ENCODE measurements around the gene KRT20. TPM values are rescaled to one million over a fixed set of nuclear protein-coding genes. Genes with fewer than 3 reads are reported as not detected.

KRT20 gene
- total RNA-seq, 2 donors from 2014 or later = 1.8 TPM; not detected in 1

- Histone ChIP-seq H3K27ac (no peak overlapping the region), H3K9me3 (no peaks in the 10 kb centered on the region), H3K4me1 (ENCODE audit: control insufficient read depth in 1 of 2, low read depth in 2 of 2) (no peaks in the 10 kb centered on the region), H3K36me3 (no peaks in the 10 kb centered on the region), H3K27me3 (replicated peaks; ENCODE audit: insufficient read depth) (no peaks in the 10 kb centered on the region), H3K4me3 (no peak overlapping the region)
- no peak for DNase-seq (ENCODE audit: low spot score)
- no peak for ATAC-seq (ENCODE audit: insufficient number of reproducible peaks, low FRiP score, low read depth)
- TF ChIP-seq CTCF (IDR thresholded peaks at IDR 0.05) = no peak
These were observed 15.8 kb upstream of the KRT20 start for GRCh38 chr17:40900809-40901356.

- no peak overlapping the region for H3K4me3 ChIP-seq
- no peak overlapping the region for H3K27ac ChIP-seq
- H3K4me1 ChIP-seq (ENCODE audit: control insufficient read depth in 1 of 2, low read depth in 2 of 2) = no peaks in the 10 kb centered on the region
- no peaks in the 10 kb centered on the region for H3K36me3 ChIP-seq
- no peaks in the 10 kb centered on the region for H3K9me3 ChIP-seq
- no peaks in the 10 kb centered on the region for H3K27me3 ChIP-seq (replicated peaks; ENCODE audit: insufficient read depth)
- TF ChIP-seq CTCF (IDR thresholded peaks at IDR 0.05) = no peak
- no peak for DNase-seq (ENCODE audit: low spot score)
- ATAC-seq (ENCODE audit: insufficient number of reproducible peaks, low FRiP score, low read depth) = no peak
These were observed 11.9 kb upstream of the KRT20 start for GRCh38 chr17:40896916-40897455.

GRCh38 chr17:40895106-40895730 is 10.2 kb upstream of the KRT20 start:
- Histone ChIP-seq H3K9me3 (no peaks in the 10 kb centered on the region), H3K27me3 (replicated peaks; ENCODE audit: insufficient read depth) (no peaks in the 10 kb centered on the region), H3K27ac (no peak overlapping the region), H3K36me3 (no peaks in the 10 kb centered on the region), H3K4me3 (no peak overlapping the region), H3K4me1 (ENCODE audit: control insufficient read depth in 1 of 2, low read depth in 2 of 2) (no peaks in the 10 kb centered on the region)
- TF ChIP-seq CTCF (IDR thresholded peaks at IDR 0.05) = no peak
- ATAC-seq (ENCODE audit: insufficient number of reproducible peaks, low FRiP score, low read depth) (no peak), DNase-seq (ENCODE audit: low spot score) (no peak)

- no peaks in the 10 kb centered on the region for H3K9me3 ChIP-seq
- H3K4me1 ChIP-seq (ENCODE audit: control insufficient read depth in 1 of 2, low read depth in 2 of 2) = peaks cover 0 to 5% of the 10 kb centered on the region in 2 donors
- no peak overlapping the region for H3K4me3 ChIP-seq
- DNase-seq (ENCODE audit: low spot score) = no peak
- no peak for ATAC-seq (ENCODE audit: insufficient number of reproducible peaks, low FRiP score, low read depth)
- H3K36me3 ChIP-seq = no peaks in the 10 kb centered on the region
- H3K27ac ChIP-seq = no peak overlapping the region
- TF ChIP-seq CTCF (IDR thresholded peaks at IDR 0.05) = no peak
- H3K27me3 ChIP-seq (replicated peaks; ENCODE audit: insufficient read depth) = no peaks in the 10 kb centered on the region
These were observed 3.2 kb upstream of the KRT20 start for GRCh38 chr17:40888196-40888720.

GRCh38 chr17:40886090-40886489 is 1.0 kb upstream of the KRT20 start:
- H3K27me3 ChIP-seq (replicated peaks; ENCODE audit: insufficient read depth) = no peaks in the 10 kb centered on the region
- peaks cover 0 to 5% of the 10 kb centered on the region in 2 donors for H3K4me1 ChIP-seq (ENCODE audit: control insufficient read depth in 1 of 2, low read depth in 2 of 2)
- H3K9me3 ChIP-seq = no peaks in the 10 kb centered on the region
- TF ChIP-seq CTCF (IDR thresholded peaks at IDR 0.05) = no peak
- no peaks in the 10 kb centered on the region for H3K36me3 ChIP-seq
- H3K4me3 ChIP-seq = no peak overlapping the region
- no peak for DNase-seq (ENCODE audit: low spot score)
- ATAC-seq (ENCODE audit: insufficient number of reproducible peaks, low FRiP score, low read depth) = no peak
- no peak overlapping the region for H3K27ac ChIP-seq

All from thoracic aorta (tissue), 2 donors.